ENCODE data around the gene SSTR5.

GRCh38 chr16:1062895-1063294, 9.7 kb upstream of the SSTR5 start:
- TF ChIP-seq, protein P1, sequence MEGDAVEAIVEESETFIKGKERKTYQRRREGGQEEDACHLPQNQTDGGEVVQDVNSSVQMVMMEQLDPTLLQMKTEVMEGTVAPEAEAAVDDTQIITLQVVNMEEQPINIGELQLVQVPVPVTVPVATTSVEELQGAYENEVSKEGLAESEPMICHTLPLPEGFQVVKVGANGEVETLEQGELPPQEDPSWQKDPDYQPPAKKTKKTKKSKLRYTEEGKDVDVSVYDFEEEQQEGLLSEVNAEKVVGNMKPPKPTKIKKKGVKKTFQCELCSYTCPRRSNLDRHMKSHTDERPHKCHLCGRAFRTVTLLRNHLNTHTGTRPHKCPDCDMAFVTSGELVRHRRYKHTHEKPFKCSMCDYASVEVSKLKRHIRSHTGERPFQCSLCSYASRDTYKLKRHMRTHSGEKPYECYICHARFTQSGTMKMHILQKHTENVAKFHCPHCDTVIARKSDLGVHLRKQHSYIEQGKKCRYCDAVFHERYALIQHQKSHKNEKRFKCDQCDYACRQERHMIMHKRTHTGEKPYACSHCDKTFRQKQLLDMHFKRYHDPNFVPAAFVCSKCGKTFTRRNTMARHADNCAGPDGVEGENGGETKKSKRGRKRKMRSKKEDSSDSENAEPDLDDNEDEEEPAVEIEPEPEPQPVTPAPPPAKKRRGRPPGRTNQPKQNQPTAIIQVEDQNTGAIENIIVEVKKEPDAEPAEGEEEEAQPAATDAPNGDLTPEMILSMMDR (IDR thresholded peaks at IDR 0.05), result no peak
- no peak for TF ChIP-seq POLR2A (IDR thresholded peaks at IDR 0.05)
